HG02870 (cell line): ENCODE data around the gene NELFA.

Source experiments
- ATAC-seq: cut with Tn5 transposase; IDR thresholded peaks from one replicate; pipeline ENCODE4 v1.9.1; 2021; ENCODE audit warnings: mild to moderate bottlenecking, moderate library complexity; ENCODE audit not compliant: unreplicated experiment

Gene NELFA

DNA sequence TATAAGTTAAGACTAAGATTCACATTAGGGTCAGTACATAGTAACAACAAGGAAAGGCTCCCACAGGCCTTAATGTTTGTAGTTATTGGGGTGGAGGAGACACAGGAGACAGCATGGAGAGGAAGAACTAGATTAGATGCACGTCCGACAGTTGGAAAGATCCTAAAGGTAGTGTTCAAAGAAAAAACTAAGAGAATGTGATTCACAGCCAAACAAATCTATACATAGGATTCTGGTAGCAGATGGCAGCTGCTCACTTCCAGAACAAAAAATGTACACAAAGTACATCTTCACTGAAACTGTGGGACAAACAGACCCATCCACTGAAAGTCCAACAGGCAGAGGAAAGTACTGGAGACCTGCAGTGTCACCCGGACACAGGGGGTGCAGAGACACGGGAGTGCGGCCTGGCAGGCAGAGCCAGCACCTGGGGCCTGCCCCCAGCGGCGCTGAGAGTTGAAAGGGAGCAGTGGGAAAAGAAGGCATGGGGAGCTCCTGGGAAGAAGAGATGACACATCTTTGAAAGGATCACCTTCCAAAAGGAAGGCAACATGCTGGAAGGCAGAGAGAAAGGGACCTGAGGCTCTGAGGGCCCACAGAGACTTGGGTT lies 40.0 kb downstream of the NELFA start:
- no peak for ATAC-seq

DNA sequence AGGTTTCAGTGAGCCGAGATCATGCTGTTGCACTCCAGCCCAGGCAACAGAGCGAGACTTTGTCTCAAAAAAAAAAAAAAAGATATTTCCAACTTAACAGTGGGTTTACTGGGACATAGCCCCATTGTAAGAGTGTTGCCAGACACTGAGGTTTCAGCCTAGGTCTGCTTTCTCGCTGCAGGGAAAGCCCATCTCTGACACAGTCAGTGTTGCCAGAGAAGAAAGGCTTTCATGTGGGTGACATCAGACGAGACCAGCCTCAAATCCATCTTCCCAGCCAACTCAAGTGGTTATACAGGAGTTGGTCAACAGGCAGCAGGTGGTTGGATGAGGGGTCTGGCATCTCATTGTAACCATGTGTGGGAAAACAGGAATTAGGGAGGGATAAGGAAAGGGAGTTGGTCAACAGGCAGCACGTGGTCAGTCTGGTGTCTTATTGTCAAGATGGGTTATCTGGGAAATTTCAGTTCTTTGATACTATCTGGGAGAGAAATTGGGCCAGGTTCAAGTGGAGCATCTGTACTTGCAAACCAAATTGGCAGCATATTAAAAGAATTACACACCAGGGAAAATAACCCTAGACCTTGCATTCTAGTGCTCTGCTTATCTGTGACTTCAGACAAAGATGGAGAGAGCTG lies 41.1 kb downstream of the NELFA start:
- no peak for ATAC-seq

GRCh38 chr4:1964971-1965370 lies 43.8 kb downstream of the NELFA start:
- no peak for ATAC-seq

DNA sequence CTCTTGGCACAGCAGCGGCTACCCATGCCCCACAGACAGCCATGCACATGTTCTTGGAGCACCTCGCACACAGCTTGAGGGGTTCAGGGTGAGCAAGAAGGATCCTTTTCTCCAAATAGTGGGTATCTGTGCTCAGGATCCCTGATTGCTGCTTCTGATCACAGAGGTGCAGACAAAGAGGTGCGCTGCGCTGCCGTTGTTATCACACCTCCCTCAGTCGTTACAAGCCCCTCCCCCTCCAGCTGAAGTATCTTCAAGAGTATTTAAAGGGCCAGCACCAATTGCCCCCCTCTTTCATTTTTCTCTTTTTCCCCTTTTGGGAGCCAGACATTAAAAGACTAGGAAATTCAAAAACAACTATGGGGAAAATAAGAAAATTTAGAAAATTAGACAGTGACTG lies 44.3 kb downstream of the NELFA start:
- ATAC-seq = no peak

- no peak for ATAC-seq
Observed at GRCh38 chr4:1962980-1963379, 45.8 kb downstream of the NELFA start.

DNA sequence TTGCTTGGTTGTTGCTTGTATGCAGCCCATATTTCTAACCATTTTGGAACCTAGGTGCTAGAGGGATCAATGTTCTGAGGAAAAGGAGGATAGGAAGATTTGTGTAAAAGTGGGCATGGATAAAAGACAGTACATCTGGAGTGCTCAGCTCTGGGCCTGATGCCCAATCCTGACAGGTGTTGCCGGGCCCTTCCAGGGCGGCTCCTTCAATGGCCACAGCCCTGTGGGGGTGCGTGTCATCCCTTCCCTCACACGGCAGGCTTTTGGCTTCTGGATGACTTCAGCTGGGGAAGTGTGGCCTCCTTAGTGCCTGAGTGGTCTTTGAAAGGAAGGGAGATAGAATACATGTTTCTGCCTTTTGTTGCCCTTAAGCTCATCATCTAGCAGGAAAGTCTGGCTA lies 47.2 kb downstream of the NELFA start:
- ATAC-seq = no peak

- ATAC-seq = no peak
Observed at GRCh38 chr4:1961038-1961437, 47.7 kb downstream of the NELFA start.

DNA sequence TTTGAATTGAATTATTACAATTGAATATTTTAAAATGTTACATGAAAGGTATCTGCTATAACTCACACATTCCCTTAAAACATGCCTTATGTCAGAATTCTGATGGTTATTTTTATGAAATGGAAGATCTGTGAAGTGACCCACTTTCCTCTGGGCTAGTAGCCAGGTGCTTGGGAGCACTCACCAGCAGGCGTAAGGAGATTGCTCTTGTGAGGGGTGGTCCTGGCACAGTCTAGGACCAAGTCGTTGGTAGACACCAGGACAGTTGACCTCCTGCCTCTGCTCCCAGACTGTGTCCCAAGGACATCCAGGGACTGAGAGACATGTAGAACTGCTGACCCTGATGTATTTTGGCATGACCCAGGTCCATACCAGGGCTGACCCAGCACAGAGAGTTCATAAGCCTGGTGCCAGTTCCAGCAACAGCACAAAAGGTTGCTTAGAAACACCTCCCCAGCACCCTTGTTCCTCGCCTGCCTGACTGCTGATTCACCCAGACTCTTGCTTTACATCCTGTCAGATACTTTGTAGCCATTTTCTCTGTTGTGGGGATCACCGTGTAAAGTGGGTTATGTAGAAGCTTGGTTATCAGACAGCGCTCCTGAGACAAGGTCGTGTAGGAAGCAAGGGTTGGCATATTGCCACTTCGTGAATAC lies 48.5 kb downstream of the NELFA start:
- ATAC-seq = no peak

DNA sequence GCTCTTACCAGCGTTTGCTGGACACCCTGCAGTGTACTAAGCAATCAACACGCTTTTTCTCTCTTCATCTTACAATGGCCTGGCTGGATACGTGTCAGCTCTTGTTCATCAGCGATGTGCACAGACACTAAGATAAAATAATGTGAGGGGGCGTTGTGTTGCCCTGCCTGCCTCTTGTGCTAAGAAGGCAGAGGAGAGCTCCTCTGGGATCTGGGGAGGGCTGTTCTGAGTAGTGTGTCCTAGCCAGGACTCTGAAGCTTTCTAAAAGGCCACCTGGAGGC lies 49.7 kb downstream of the NELFA start:
- no peak for ATAC-seq

- no peak for ATAC-seq
Observed at GRCh38 chr4:1958276-1959103, 50.3 kb downstream of the NELFA start.

- ATAC-seq = no peak
Observed at GRCh38 chr4:1956631-1957030, 52.1 kb downstream of the NELFA start.

GRCh38 chr4:1953335-1953734 lies 55.4 kb downstream of the NELFA start:
- no peak for ATAC-seq

DNA sequence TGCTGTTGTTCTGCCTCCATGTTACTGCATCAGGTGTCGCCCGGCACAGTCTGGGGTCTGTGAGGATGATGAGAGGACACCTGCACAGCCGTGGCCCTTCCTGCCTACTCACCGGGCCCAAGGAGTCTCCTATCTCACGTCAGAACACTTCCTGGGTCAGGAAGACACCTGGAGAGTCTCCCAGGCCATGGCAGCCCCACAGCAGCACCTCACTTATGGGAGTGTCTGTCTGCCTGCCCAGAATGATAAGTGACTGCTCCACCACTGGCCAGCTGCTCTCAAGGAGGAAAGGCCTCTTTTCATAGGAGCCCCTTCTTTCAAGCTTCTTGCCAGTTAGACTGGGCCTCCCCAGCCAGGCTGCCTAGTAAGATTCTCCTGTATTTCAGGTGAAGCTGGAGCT lies 56.1 kb downstream of the NELFA start:
- no peak for ATAC-seq

DNA sequence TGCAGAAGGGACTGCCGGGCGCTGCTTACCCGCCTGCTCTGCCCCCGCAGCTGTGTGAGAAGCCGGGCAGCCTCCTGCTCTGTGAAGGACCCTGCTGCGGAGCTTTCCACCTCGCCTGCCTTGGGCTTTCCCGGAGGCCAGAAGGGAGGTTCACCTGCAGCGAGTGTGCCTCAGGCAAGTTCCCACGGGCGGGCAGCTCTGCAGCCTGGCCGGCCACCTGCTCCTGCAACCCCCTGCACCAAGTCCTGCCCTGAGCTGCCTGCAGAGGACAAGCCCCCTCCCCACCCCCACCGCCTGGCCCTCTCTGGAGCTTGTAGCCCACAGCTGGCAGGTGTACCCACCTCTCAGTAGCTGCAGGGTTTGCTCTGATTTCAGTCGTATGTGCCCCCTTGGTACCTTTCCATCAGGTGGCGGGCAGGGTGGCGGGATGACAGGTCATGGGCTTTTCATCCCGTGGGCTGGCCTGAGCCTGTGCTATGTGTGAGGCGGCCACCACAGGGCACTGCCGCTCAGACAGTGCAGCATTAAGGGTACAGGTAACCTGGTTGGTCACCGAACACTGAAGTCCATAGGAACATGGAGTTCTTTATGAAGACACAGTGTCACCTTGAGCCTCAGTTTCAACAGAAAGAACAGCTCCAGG lies 56.6 kb downstream of the NELFA start:
- ATAC-seq = no peak

GRCh38 chr4:1950369-1950768 lies 58.4 kb downstream of the NELFA start:
- no peak for ATAC-seq

GRCh38 chr4:1948892-1949436 lies 59.8 kb downstream of the NELFA start:
- ATAC-seq = no peak

DNA sequence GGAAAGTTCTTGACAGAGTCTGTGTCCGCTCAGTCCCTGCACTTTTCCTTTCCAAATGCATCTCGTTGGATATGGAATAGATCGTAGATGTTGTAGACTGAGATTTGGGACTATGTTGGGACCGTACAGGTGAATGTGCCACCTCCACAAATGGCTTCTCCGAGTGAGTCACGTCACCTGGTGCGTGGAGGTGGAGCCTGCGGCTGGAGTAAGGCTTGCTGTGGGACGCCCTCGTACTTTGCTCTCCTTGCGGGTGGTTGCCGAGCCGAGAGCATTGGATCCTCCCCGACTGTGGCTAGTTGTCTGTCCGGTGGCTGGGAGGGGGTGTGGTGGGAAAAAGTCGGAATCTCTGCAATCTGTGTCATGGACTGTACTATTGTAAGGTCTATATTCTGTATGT lies 60.5 kb downstream of the NELFA start:
- no peak for ATAC-seq

- ATAC-seq = no peak
Observed at GRCh38 chr4:1945912-1946311, 62.9 kb downstream of the NELFA start.

- ATAC-seq = no peak
Observed at GRCh38 chr4:1945124-1945895, 63.5 kb downstream of the NELFA start.

DNA sequence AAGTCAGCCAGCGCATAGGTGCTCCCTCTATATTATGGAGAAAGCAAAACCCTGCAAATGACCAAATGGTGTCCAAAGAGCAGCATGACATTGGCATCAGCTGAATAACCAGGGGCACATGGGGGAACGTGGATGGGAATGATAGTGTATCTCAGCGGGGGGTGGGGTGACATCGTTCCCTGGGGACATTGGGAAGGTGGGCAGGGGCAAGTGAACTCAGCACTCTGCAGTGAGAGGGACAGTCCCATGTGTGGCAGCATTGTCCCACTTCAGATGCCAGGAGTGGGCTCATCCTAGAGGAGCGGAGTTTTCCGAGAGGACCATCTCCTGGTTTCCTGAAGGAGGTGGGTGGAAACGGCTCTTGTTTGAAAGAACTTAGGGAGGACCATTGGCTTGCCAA lies 64.8 kb downstream of the NELFA start:
- ATAC-seq = no peak
